DMS114 treated with DMSO at 0.1 percent for 48 hours (cell line): ENCODE data around the gene TTLL7.
"Not testable (repeated sequence)": the region's sequence is repeated elsewhere in the genome, so short reads cannot be mapped to it uniquely, and the experiment has no call there.

ENCODE experiments used
- DNase-seq: peaks from one replicate; lab custom pipeline; 2025; ENCODE audit not compliant: unreplicated experiment; lab: John Stamatoyannopoulos, UW

The TTLL7 gene

GRCh38 chr1:83997631-83998030, 1.3 kb downstream of the TTLL7 start:
- DNase-seq, result no peak

DNA sequence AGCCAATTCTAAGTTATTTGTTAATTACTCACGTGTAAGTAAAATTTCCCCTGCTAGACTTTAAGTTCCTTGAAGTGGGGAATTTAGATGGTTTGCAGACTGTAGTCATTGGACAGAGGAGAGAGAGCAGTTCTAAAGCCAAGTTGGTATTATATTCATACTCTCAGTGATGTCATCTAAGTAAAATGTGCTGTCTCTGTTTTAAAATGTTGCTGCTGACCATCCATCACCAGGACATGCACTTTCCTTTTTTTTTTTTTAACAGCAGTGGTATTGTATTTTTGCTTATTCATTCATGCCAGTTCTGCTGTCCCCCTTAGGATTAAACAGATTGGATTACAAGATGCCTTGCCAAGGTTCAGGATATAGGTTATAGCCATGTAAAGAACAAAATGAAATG, 2.3 kb downstream of the TTLL7 start:
- DNase-seq, result no peak

- DNase-seq, result no peak
Measured at GRCh38 chr1:83996191-83996590, 2.7 kb downstream of the TTLL7 start.

DNA sequence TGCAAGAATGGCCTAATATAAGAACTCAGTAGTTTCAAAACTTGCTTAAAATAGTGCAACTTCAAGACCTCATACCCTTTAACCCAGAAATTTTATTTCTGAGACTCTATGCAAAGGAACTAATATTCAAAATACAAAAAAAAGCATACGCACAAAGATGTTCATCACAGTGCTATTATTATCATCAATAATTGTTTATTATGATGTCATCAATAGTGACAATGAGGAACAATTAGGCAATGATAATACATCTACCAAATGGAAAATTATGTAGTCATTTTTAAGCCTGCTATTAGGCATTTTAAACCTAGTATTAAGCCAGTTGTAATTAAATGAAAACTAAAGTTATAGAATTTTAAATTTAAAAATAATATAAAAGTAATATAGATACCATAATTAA, 3.3 kb downstream of the TTLL7 start:
- DNase-seq, result no peak

DNA sequence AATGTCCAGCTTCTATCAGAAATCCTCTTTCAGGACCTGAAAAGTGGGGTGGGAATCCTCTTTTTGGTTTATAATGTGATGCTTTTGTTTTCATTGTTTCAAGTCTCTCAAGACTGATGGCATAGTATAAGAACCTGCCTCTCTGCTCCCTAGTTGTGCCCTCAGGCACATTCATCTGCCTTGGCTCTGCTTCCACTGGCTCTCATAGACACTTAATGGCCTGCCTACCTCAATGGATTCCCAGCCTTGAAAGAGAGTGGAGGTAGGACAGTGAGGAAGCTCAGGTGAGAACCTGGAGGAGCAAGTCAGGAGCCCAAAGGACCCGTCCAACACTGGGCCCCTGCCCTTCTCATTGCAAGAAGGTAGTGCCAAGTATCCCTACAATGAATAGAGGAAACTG, 4.8 kb downstream of the TTLL7 start:
- DNase-seq, result no peak

DNA sequence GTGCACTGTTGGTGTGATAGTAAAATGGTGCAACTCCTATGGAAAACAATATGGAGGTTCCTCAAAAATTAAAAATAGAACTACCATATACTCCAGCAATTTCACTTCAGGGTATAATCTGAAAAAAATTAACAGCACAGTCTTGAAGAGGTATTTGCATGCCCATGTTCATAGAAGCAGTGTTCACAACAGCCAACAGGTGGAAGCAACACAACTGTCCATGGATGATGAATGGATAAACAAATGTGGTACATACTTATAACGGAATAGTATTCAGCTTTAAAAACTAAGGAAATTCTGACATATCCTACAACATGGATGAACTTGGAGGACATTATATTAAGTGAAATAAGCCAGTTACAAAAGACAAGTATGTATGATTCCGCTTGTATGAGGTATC, 8.2 kb downstream of the TTLL7 start:
- no peak for DNase-seq

GRCh38 chr1:83985048-83985447, 13.9 kb downstream of the TTLL7 start:
- no peak for DNase-seq

DNA sequence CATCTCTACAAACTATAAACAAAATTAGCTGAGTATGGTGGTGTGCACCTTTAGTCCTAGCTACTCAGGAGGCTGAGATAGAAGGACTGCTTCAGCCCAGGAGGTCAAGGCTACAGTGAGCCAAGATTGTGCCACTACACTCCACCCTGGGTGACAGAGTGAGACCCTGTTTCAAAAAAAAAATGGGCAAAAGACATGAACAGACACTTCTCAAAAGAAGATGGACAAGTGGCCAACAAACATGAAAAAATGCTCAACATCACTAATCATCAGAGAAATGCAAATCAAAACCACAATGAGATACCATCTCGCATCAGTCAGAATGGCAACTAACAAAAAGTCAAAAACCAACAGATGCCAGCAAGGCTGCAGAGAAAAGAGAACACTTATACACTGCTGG, 15.0 kb downstream of the TTLL7 start:
- not testable (repeated sequence) for DNase-seq

GRCh38 chr1:83978056-83978455, 20.9 kb downstream of the TTLL7 start:
- no peak for DNase-seq

DNA sequence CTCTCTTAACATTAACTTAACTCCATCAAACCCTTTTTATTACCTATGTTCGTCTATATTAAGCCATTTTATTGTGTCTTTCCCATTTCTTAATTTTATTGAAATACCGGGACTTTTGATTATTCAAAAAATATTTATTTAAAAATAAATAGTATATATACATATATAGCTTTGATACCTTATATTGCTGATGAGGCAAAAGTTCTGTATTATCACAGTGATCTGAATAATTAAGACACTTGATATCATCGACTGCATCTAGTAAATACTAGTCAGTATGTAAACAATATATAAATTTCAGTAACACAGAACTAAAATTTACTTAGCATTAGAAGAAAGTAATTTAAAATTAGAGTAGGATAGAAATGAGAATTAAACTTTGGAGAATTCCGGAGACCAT, 22.0 kb downstream of the TTLL7 start:
- no peak for DNase-seq

DNA sequence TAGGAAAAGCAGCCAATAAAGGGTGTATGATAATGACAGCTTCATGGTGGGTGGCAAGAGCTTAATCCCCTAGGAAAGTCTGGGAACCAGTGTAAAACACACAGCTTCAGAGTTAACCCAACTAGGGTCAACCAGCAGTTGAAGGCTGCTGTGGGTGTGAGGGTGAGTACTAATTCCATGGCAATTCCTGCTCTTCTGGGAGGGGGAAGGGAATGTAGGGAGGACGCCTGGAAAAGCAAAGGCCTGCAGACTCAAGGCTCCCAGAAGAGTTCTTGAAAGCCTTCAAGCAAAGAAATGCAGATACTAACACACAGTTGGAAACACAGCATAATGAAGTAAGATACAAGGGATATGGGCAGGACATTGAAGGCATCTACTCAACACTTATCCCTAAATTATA, 28.1 kb downstream of the TTLL7 start:
- no peak for DNase-seq

DNA sequence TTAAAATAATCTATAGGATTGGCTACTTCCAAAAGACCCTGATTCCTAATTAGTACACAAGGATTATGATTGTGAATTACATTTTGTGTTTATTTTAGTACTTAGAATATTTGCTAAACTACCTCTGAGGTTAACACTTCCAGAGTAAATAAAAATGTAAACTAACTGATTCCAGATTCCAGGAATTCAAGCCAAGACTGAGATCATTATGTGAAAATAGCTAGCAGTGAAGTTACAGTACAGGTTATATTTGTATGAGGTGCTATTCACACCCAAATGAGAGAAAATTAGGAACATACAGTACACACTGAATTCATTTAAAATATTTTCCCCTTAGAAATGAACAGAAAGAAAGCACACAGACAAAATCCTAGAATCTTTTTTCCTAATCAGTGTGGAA, 28.8 kb downstream of the TTLL7 start:
- no peak for DNase-seq

GRCh38 chr1:83967336-83967735, 31.6 kb downstream of the TTLL7 start:
- no peak for DNase-seq

DNA sequence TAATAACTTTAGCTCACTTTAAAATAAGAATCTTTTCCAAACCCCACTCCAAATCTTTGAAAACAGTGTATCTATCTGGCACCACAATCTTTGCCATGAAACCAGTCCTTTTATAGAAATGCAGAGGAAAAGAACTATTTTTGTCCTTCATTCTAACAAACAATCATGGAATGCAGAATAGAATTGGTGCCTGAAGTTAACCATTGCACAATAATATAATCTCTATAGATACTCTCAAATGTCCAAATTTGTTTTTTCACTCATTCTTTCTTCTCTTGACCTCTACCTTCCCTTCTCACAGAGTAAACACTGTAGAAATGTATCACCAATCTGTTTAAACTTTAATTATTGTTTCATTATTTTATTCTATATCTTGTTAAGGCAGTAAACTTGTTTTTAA, 34.8 kb downstream of the TTLL7 start:
- DNase-seq, result no peak

- DNase-seq, result no peak
Measured at GRCh38 chr1:83961571-83962295, 37.2 kb downstream of the TTLL7 start.

DNA sequence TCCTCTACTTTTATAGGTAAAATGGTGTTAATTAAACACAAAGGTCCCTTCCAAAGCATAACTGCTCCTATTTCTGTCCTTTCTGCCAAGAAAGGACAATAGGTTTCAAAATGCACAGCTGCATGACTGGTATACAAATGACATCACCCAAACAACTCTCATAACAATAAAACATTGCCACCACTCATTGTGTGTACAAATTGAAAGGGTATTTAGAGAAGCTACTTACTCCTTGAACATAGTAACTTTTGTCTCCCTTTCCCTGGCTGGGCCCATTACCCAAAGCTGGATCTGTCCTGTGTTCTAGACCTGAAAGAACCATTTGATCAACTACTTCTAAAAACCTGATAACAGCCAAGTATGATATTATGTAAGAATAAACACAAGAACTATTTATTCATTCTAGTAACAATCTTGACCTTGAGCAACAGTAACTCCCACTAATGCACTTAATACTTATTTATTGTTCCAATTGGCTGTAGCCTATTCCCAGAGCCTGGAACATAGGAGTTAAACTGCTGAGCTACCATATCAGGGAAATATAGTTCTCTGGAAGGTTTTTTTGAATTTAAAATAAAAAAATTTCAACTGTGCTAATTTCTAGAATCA, 38.2 kb downstream of the TTLL7 start:
- no peak for DNase-seq

DNA sequence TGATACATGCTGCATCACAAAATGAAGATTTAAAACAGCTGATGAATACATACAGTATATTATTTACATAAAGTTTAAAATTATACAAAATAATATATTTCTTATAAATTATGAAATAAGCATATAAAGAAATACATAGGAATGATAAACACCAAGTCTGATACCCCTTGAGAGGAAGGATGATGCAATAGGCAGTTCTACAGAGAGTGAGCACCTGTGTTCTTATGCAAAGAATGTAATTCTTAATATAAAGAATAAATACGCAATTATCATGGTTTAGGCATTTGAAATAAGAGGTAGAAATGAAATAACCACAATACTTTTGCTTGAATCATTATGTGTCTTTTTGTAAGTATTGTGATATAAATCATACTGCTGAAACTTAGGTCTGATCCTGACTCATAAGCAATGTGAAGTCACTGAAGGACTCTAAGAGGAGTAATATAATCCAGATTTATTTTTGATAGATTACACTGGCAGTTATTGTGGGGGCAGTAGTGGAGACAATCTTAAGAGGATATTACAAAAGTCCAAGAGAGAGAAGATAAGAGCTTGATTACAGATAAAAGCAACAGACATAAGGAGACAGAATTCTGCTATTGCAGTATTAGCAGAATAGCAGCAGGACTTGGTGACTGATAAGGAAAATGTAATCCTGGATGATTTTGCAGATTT, 39.0 kb downstream of the TTLL7 start:
- no peak for DNase-seq

DNA sequence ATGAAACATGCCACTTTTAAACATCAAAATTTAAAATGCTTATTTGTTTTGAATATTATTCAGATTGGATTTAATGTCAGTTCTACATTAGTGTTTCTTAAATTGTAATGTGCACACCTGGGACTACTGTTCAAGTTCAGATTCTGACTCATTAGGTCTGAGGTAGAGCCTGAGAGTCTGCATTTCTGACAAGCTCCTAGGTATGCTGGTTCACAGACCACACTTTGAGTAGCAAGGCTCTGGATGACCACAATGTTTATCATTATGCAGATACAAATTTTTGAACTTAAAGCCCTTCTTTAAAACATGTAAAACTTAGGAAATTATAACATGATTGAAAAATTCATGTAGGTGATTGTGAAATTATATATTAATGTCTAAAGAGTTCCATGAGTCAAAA, 40.2 kb downstream of the TTLL7 start:
- DNase-seq, result no peak

DNA sequence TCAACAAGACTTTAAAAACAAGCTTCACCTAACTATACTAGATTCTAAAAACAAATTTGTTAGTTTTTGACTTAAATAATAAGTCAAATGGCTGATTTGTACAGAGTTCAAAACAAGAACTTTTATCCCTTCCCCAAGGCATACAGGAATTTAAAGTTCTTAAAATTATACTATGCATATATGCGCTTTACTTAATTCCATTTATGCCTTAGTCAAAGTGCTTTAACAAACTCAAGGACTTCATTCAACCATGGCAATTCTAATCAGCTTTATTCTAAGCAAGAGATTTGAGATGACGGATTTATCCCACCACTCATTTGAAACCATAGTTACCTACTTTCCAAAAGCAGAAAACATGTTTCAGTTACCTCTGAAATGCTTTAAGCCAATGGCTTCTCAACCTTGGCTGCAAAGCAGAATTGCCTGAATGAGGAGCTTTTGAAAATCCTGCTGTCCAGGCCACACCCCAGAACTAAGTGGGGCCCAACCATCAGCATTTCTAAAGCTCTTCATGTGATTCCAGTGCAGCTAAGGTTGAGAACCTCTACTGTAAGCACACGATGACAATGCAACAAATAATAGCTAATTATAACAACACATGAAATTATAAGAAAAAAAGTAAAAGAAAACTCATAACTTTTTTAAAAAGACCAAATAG, 44.6 kb downstream of the TTLL7 start:
- no peak for DNase-seq

DNA sequence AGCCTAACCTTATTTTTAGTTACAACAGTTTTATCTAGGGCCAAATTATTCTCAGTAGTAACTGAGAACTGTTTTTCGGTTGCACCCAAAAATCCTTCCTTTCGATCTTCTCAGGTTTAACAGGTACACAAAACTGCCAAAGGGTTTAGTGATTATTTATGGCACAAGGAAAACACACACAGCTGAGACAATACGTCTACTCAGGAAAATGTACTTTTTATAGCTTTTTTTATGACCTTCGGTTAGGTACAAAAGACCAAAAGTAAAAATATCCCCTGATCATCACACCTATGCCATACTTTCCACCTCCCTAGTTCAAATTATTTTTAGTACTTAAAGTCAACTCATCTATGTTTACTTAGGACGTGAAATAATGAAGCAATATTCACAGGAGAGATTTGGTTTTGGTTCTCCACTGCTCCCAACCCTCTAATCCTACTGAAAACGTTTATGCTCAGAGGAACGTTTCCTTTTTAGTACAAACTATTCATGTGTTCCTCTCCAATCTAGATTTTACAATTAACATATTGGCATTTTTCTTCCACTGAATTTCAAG, 48.7 kb downstream of the TTLL7 start:
- no peak for DNase-seq

- no peak for DNase-seq
Measured at GRCh38 chr1:83942914-83943313, 56.0 kb downstream of the TTLL7 start.

- no peak for DNase-seq
Measured at GRCh38 chr1:83934550-83934949, 64.4 kb downstream of the TTLL7 start.
